NB4 (cell line): ENCODE results near the gene ZKSCAN5.
A peak's percentile ranks its signal among the peaks of the same experiment; 100 is the strongest.

Experiments used
- DNase-seq: peaks from one replicate; pipeline ENCODE4 v3.0.0; 2010; ENCODE audit warnings: low read depth
- H3K4me3 ChIP-seq: one replicate; pipeline ENCODE4 v1.5.1; 2011; ENCODE audit warnings: mild to moderate bottlenecking, low read depth, low read length, moderate library complexity
- MYC ChIP-seq: IDR thresholded peaks from 2 replicates; pipeline ENCODE4 v1.6.1; 2011; ENCODE audit warnings: low read depth, low read length
- POLR2A ChIP-seq: IDR thresholded peaks from 2 replicates; pipeline ENCODE4 v1.6.1; 2011; ENCODE audit warnings: mild to moderate bottlenecking; ENCODE audit not compliant: insufficient read length; ENCODE audit errors: extremely low read depth
- TF ChIP-seq, protein P1 (sequence below): IDR thresholded peaks from one replicate; pipeline ENCODE4 v1.5.1; 2012; ENCODE audit warnings: low read depth, low read length
- TF ChIP-seq, protein P2 (sequence below): IDR thresholded peaks from 2 replicates; pipeline ENCODE4 v1.6.1; 2011; ENCODE audit warnings: low read depth, low read length

Gene ZKSCAN5

DNA sequence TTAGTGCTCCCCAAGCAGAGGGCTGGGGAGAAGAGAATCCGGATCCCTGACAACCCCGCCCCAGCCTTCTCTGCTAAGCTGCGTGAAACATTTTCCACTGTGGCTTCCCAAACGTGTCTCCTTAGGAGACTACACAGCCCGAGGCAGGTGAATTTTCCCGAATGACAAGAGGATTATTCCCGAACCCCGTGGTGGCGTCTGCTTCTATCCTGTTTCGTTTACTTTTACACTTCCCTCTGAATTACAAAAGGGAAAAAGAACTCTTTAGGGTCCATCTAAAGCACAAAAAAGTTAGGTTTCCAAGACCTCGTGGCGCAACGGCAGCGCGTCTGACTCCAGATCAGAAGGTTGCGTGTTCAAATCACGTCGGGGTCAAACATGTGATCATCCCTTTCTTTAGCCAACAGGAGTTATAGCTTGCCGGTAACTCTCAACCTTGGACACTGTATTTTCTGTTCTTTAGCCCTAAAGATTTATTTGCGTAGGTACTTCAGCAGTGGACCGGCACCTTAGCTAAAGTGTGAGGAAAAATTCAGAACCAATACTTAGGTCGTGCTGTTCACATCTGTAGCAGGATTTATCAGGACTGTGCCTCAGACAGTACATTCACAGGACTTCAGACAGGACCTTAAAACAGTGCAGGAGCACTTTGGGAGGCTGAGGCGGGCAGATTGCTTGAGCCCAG, 34.9 kb upstream of the ZKSCAN5 start:
- TF ChIP-seq POLR2A (no peak), MYC (no peak)
- TF ChIP-seq, protein P1, sequence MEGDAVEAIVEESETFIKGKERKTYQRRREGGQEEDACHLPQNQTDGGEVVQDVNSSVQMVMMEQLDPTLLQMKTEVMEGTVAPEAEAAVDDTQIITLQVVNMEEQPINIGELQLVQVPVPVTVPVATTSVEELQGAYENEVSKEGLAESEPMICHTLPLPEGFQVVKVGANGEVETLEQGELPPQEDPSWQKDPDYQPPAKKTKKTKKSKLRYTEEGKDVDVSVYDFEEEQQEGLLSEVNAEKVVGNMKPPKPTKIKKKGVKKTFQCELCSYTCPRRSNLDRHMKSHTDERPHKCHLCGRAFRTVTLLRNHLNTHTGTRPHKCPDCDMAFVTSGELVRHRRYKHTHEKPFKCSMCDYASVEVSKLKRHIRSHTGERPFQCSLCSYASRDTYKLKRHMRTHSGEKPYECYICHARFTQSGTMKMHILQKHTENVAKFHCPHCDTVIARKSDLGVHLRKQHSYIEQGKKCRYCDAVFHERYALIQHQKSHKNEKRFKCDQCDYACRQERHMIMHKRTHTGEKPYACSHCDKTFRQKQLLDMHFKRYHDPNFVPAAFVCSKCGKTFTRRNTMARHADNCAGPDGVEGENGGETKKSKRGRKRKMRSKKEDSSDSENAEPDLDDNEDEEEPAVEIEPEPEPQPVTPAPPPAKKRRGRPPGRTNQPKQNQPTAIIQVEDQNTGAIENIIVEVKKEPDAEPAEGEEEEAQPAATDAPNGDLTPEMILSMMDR, result no peak
- TF ChIP-seq, protein P2, sequence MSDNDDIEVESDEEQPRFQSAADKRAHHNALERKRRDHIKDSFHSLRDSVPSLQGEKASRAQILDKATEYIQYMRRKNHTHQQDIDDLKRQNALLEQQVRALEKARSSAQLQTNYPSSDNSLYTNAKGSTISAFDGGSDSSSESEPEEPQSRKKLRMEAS, result no peak
- H3K4me3 ChIP-seq, result no peak overlapping the region
- no peak for DNase-seq

DNA sequence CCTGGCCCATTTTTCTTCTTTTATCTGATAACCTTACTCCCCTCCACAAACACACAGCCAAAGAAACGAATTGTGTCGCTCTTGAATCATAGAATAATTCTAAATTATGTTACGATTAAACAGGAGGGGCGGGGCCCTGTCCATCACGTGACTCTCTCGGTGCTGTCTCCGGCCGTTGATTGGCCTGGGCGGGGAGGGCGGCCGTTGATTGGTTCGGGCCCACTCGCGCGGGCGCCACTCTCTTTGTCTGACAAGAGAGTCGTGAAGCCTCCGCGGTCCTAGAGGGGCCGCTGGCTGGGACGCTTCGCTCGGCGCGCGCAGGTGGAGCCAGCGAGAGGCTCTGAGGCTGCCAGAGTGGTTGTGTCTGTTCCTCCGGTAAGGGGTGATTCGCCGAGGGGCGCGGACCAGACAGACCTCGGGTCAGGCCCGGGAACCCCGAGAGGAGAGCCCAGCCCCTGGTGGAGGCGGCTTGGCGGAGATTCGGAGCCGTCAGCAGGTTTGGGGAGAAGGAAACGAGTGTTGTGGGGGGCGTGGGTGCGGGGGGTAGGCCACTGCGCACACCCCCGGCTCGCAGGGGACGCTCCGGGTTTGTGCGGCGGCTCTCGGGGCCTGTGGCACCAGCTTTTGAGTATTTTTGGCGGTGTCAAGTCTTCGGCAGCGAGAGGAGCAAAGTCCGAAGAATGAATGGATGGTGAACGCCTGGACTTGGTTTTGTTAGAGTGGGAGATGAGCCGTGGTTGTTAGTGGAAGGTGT, 31.7 kb upstream of the ZKSCAN5 start, which contains the start of gene ZNF789:
ZNF789 (plus strand) TSS at position 330 of the 754 bp plus-strand sequence. CDS start 3,567 bp downstream, outside the sequence.
- TF ChIP-seq, protein P1, result no peak
- peak; percentile 87 for TF ChIP-seq POLR2A
- TF ChIP-seq MYC, result peak; percentile 61
- TF ChIP-seq, protein P2, result peak; percentile 96

DNA sequence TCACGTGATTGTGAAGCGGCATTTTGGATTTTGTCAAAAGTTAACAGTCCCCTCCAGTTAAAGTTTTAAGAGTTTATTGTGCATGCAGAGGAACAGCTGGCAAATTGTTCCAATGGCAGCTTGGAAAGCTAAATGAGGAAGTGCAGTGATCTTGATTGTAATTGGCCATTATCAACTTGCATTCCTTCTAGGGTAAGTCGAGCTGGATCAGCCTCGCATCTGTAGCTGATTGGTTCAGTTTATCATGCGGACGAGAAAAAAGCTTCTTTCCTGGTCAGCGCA, 31.2 kb upstream of the ZKSCAN5 start:
- DNase-seq, result peak; percentile 91
- H3K4me3 ChIP-seq, result peak overlapping the region; percentile 85
- TF ChIP-seq POLR2A (no peak), MYC (peak; percentile 56; the same call in 1 of the 2 replicates)
- TF ChIP-seq, protein P2, result peak; percentile 74; the same call in 1 of the 2 replicates
- TF ChIP-seq, protein P1, result no peak

More for the DNA sequence above, 31.7 kb upstream of the ZKSCAN5 start, which contains the start of gene ZNF789:
- H3K4me3 ChIP-seq, result peak within 1 kb of the TSS; percentile 85
- peak; percentile 99 for DNase-seq

DNA sequence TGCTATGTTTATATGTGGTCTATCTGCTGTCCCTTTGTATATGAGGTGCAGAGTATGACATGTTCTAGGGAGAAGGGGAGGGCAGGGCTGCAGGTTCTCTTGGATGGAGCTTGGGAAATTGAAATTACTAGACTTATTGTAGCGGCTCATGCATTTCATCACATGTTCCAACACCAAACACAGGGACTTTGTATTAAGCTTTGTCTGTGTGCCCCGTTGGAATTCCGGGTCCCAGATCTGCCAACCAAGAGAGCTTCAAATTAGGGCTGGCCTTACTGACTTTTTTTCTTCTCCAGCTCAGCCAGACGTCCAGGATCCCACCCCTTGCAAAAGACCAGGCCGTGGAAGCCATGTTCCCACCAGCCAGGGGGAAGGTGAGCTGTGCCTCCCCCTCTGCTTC, 28.4 kb upstream of the ZKSCAN5 start:
- H3K4me3 ChIP-seq, result no peak overlapping the region

DNA sequence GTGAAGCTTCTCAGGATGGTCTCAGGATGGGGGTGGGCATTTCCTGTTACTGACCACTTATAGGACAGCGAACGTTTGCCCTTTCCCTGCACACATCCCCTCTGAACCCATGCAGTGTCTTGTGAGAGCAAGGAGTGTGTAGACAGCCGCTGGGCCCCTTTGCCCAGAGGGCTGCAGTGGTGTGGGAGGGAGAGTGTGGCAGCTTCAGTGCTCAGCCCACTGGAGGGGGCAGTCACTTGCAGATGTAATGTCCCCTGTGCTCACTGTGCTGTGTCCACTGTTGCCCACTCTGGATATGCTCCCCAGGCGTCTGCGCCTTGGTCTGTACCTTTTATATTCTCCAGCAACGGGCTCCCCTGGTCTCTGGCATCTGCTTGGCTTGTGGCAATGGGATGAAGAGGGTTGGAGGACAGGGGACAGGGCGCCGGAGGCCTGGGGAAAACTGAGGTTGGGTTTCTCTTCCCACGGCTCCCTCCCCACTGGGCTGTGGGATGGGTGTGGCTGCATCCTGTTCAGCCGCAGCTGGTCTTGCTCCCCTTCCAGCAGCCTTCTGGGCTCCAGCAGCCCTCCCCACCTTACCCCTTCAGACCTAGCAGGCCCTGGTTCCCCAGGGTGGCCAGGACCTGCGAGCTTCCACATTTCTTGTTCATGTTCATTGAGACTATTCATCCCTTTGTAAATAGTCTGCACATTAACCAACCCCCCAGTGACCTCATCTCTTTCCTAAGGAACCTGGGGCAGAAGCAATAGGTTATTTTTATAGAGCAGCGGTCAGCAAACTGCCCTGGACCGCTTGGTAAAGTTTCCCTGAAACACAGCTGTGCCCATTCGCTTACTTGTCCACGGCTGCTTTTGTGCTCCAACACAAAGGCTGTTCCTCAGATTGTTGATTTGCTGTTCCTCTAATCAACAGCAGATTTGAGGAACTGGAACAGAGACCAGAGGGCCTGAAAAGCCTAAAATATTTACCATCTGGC, 25.7 kb upstream of the ZKSCAN5 start:
- no peak for DNase-seq
- TF ChIP-seq, protein P1, result no peak
- TF ChIP-seq POLR2A (no peak), MYC (no peak)
- TF ChIP-seq, protein P2, result no peak
- H3K4me3 ChIP-seq, result no peak overlapping the region

More for the DNA sequence above, 28.4 kb upstream of the ZKSCAN5 start:
- TF ChIP-seq, protein P2, result no peak
- TF ChIP-seq MYC (no peak), POLR2A (no peak)
- TF ChIP-seq, protein P1, result no peak
- no peak for DNase-seq
